Neural cell (in vitro differentiated cells): ENCODE measurements around the gene CARMIL1. TPM values are rescaled to one million over a fixed set of nuclear protein-coding genes. Genes with fewer than 3 reads are reported as not detected.

Source experiments
- H2AFZ ChIP-seq: fragments of 200-600, 300-800 bp; sonication (generic), shearing (Covaris generic); 2 replicates; pipeline ENCODE4 v1.6.0; 2014; ENCODE audit warnings: low read depth, mild to moderate bottlenecking, antibody characterized with exemption, low read length, moderate library complexity
- H3F3A ChIP-seq: fragments of 200-600 bp; shearing (Covaris generic); 2 replicates; pipeline ENCODE4 v1.6.1; 2016; ENCODE audit warnings: mild to moderate bottlenecking, moderate library complexity, mixed read lengths, antibody characterized with exemption, low read length; ENCODE audit not compliant: insufficient read depth, poor library complexity, severe bottlenecking
- H3K27ac ChIP-seq: fragments of 200-600, 300-800 bp; sonication (generic), shearing (Covaris generic); 2 replicates; pipeline ENCODE4 v1.5.1; 2014; ENCODE audit warnings: mild to moderate bottlenecking, low read length, moderate library complexity
- H3K27me3 ChIP-seq: fragments of 300-800, 200-600 bp; sonication (generic), shearing (Covaris generic); 2 replicates; pipeline ENCODE4 v1.6.0; 2014; ENCODE audit warnings: mild to moderate bottlenecking, low read depth, low read length, moderate library complexity; ENCODE audit not compliant: insufficient read depth
- H3K36me3 ChIP-seq: fragments of 300-800, 200-600 bp; sonication (generic), shearing (Covaris generic); 2 replicates; pipeline ENCODE4 v1.5.1; 2014; ENCODE audit warnings: mild to moderate bottlenecking, antibody characterized with exemption, low read length, moderate library complexity; ENCODE audit not compliant: insufficient read depth
- H3K4me2 ChIP-seq: fragments of 300-800, 200-600 bp; sonication (generic), shearing (Covaris generic); 2 replicates; pipeline ENCODE4 v1.6.0; 2014; ENCODE audit warnings: mild to moderate bottlenecking, low read length
- H3K4me3 ChIP-seq: fragments of 300-800, 200-600 bp; sonication (generic), shearing (Covaris generic); 2 replicates; pipeline ENCODE4 v1.5.1; 2014; ENCODE audit warnings: mild to moderate bottlenecking, low read length, moderate library complexity
- H3K79me2 ChIP-seq: fragments of 200-600 bp; shearing (Covaris generic); replicated peaks from 2 replicates; pipeline ENCODE4 v1.6.0; 2014; ENCODE audit warnings: mild to moderate bottlenecking, low read length, moderate library complexity; ENCODE audit not compliant: insufficient read depth
- H3K9ac ChIP-seq: fragments of 300-800, 200-600 bp; sonication (generic), shearing (Covaris generic); 2 replicates; pipeline ENCODE4 v1.6.1; 2016; ENCODE audit warnings: mild to moderate bottlenecking, low read length, mixed read lengths
- H3K9me2 ChIP-seq: fragments of 200-600 bp; shearing (Covaris generic); 2 replicates; pipeline ENCODE4 v1.6.1; 2016; ENCODE audit warnings: mild to moderate bottlenecking, low read length, mixed read lengths; ENCODE audit not compliant: insufficient read depth
- H3K9me3 ChIP-seq: fragments of 200-600, 300-800 bp; sonication (generic), shearing (Covaris generic); 2 replicates; pipeline ENCODE4 v1.6.1; 2016; ENCODE audit warnings: mild to moderate bottlenecking, mixed run types, low read length, moderate library complexity, mixed read lengths
- H4K20me1 ChIP-seq: fragments of 200-600 bp; shearing (Covaris generic); 2 replicates; pipeline ENCODE4 v1.6.1; 2016; ENCODE audit warnings: mild to moderate bottlenecking, mixed run types; ENCODE audit not compliant: insufficient read depth
- CTCF ChIP-seq: fragments of 450-650 bp; IDR thresholded peaks from 2 replicates; pipeline ENCODE4 v1.5.1; 2014; ENCODE audit warnings: antibody characterized with exemption, mild to moderate bottlenecking, moderate library complexity; ENCODE audit not compliant: poor library complexity, severe bottlenecking
- EP300 ChIP-seq: fragments of 450-650 bp; conservative IDR thresholded peaks from 2 replicates; pipeline ENCODE4 v1.6.1; 2014; ENCODE audit warnings: antibody characterized with exemption, mild to moderate bottlenecking, moderate library complexity; ENCODE audit not compliant: poor library complexity, severe bottlenecking
- EZH2 ChIP-seq: fragments of 200-600, 300-800 bp; shearing (Covaris generic), sonication (generic); IDR thresholded peaks from 2 replicates; pipeline ENCODE4 v1.6.1; 2014; ENCODE audit warnings: antibody characterized with exemption, low read length, borderline replicate concordance, mild to moderate bottlenecking; ENCODE audit not compliant: insufficient read depth, poor library complexity, severe bottlenecking
- MXI1 ChIP-seq: fragments of 450-650 bp; conservative IDR thresholded peaks from 2 replicates; pipeline ENCODE4 v1.6.1; 2014; ENCODE audit warnings: antibody characterized with exemption, mild to moderate bottlenecking; ENCODE audit not compliant: poor library complexity, severe bottlenecking
- POLR2AphosphoS5 ChIP-seq: IDR thresholded peaks from 2 replicates; pipeline ENCODE4 v1.6.1; 2012
- RAD21 ChIP-seq: fragments of 450-650 bp; conservative IDR thresholded peaks from 2 replicates; pipeline ENCODE4 v1.6.1; 2014; ENCODE audit warnings: antibody characterized with exemption, mild to moderate bottlenecking, moderate library complexity
- REST ChIP-seq: IDR thresholded peaks from 2 replicates; pipeline ENCODE4 v1.6.1; 2012; ENCODE audit warnings: borderline replicate concordance
- SMC3 ChIP-seq: fragments of 450-650 bp; conservative IDR thresholded peaks from 2 replicates; pipeline ENCODE4 v1.6.1; 2014; ENCODE audit warnings: antibody characterized with exemption, mild to moderate bottlenecking, moderate library complexity; ENCODE audit not compliant: poor library complexity
- TAF1 ChIP-seq: IDR thresholded peaks from 2 replicates; pipeline ENCODE4 v1.6.1; 2012; ENCODE audit warnings: low read depth
- polyA plus RNA-seq: library from polyadenylated mRNA; depleted of rRNA; stranded (reverse); fragments of >200 nt; gene quantifications from 2 replicates; pipeline ENCODE4 v1.2.3, GENCODE V29; 2014

The CARMIL1 gene
- polyA plus RNA-seq, 1 donor from 2014 or later = 5.3 TPM

GRCh38 chr6:25431975-25432307 lies 152.8 kb downstream of the CARMIL1 start:
- no peaks in the 10 kb centered on the region for H3K79me2 ChIP-seq
- H2AFZ ChIP-seq = no peak overlapping the region
- no peaks in the 10 kb centered on the region for H3F3A ChIP-seq
- no peaks in the 10 kb centered on the region for H4K20me1 ChIP-seq
- H3K9me3 ChIP-seq = no peaks in the 10 kb centered on the region
- no peak overlapping the region for H3K9ac ChIP-seq
- no peak overlapping the region for H3K4me3 ChIP-seq
- H3K36me3 ChIP-seq = no peaks in the 10 kb centered on the region
- no peak overlapping the region for H3K27ac ChIP-seq
- TF ChIP-seq TAF1 (no peak), REST (no peak), SMC3 (no peak), RAD21 (no peak), EP300 (no peak), MXI1 (no peak), CTCF (no peak), EZH2 (no peak), POLR2AphosphoS5 (no peak)
- no peaks in the 10 kb centered on the region for H3K27me3 ChIP-seq
- no peaks in the 10 kb centered on the region for H3K9me2 ChIP-seq
- H3K4me2 ChIP-seq = no peak overlapping the region

- no peaks in the 10 kb centered on the region for H3F3A ChIP-seq
- H3K36me3 ChIP-seq = no peaks in the 10 kb centered on the region
- H3K9me3 ChIP-seq = no peaks in the 10 kb centered on the region
- H3K4me3 ChIP-seq = no peak overlapping the region
- H2AFZ ChIP-seq = no peak overlapping the region
- H3K27me3 ChIP-seq = no peaks in the 10 kb centered on the region
- H3K9ac ChIP-seq = no peak overlapping the region
- no peak overlapping the region for H3K4me2 ChIP-seq
- no peaks in the 10 kb centered on the region for H4K20me1 ChIP-seq
- no peak overlapping the region for H3K27ac ChIP-seq
- H3K79me2 ChIP-seq = no peaks in the 10 kb centered on the region
- no peaks in the 10 kb centered on the region for H3K9me2 ChIP-seq
- TF ChIP-seq TAF1 = no peak
- no peak for TF ChIP-seq SMC3
- no peak for TF ChIP-seq REST
- no peak for TF ChIP-seq RAD21
- TF ChIP-seq MXI1 = no peak
- TF ChIP-seq EP300 = no peak
- no peak for TF ChIP-seq EZH2
- TF ChIP-seq POLR2AphosphoS5 = no peak
- no peak for TF ChIP-seq CTCF
Measured at GRCh38 chr6:25434921-25435320, 155.7 kb downstream of the CARMIL1 start.
